ENCODE measurements around the gene NINJ1. TPM values are rescaled to one million over a fixed set of nuclear protein-coding genes. Genes with fewer than 3 reads are reported as not detected.

NINJ1 gene
- polyA plus RNA-seq, 1 experiment, result 53.9 TPM

- ChIA-PET POLR2A (no interaction called here), CTCF (no interaction called here)
- no peaks in the 10 kb centered on the region; the same call in 1 of the 2 replicates for H3K36me3 ChIP-seq (ENCODE audit: control insufficient read depth, insufficient read depth, low read length)
- TF ChIP-seq CTCF (IDR thresholded peaks at IDR 0.05; ENCODE audit: insufficient read depth, low read depth, low read length), result no peak
- 0 out of 2 replicates have a peak, but pooled peaks cover 1% of the 10 kb centered on the region for H3K27me3 ChIP-seq (ENCODE audit: control insufficient read depth, insufficient read depth, low read length)
- DNase-seq (ENCODE audit: low read depth), result no peak
- peak overlapping the region; percentile 84 for H3K4me3 ChIP-seq (ENCODE audit: low read depth, low read length)
Observed at GRCh38 chr9:93132287-93132927, 1.6 kb downstream of the NINJ1 start.

- Histone ChIP-seq H3K36me3 (ENCODE audit: control insufficient read depth, insufficient read depth, low read length) (no peaks in the 10 kb centered on the region; the same call in 1 of the 2 replicates), H3K27me3 (ENCODE audit: control insufficient read depth, insufficient read depth, low read length) (no peaks in the 10 kb centered on the region), H3K4me3 (ENCODE audit: low read depth, low read length) (no peak overlapping the region)
- DNase-seq (ENCODE audit: low read depth), result no peak
- no peak for TF ChIP-seq CTCF (IDR thresholded peaks at IDR 0.05; ENCODE audit: insufficient read depth, low read depth, low read length)
- CTCF ChIA-PET, result no interaction called here
- POLR2A ChIA-PET, result no interaction called here
Observed at GRCh38 chr9:93131599-93132286, 2.3 kb downstream of the NINJ1 start.

GRCh38 chr9:93130861-93131481, 3.1 kb downstream of the NINJ1 start:
- DNase-seq (ENCODE audit: low read depth), result no peak
- CTCF ChIA-PET, result interaction anchor here (3.4 kb wide), 1 partner anchor 22 kb away, joined by 20 read pairs; no protein-coding TSS in a partner anchor
- TF ChIP-seq CTCF (IDR thresholded peaks at IDR 0.05; ENCODE audit: insufficient read depth, low read depth, low read length), result no peak
- POLR2A ChIA-PET, result no interaction called here
- H3K4me3 ChIP-seq (ENCODE audit: low read depth, low read length), result no peak overlapping the region
- no peaks in the 10 kb centered on the region; the same call in 1 of the 2 replicates for H3K36me3 ChIP-seq (ENCODE audit: control insufficient read depth, insufficient read depth, low read length)
- H3K27me3 ChIP-seq (ENCODE audit: control insufficient read depth, insufficient read depth, low read length), result no peaks in the 10 kb centered on the region

- POLR2A ChIA-PET, result no interaction called here
- CTCF ChIA-PET, result interaction anchor here (0.6 to 3.4 kb wide), 2 partner anchors 12 to 21 kb away, joined by 3 to 20 read pairs; no protein-coding TSS in a partner anchor
- no peak for DNase-seq (ENCODE audit: low read depth)
- Histone ChIP-seq H3K27me3 (ENCODE audit: control insufficient read depth, insufficient read depth, low read length) (no peaks in the 10 kb centered on the region), H3K36me3 (ENCODE audit: control insufficient read depth, insufficient read depth, low read length) (peaks cover 1% of the 10 kb centered on the region; the same call in 1 of the 2 replicates), H3K4me3 (ENCODE audit: low read depth, low read length) (no peak overlapping the region)
- TF ChIP-seq CTCF (IDR thresholded peaks at IDR 0.05; ENCODE audit: insufficient read depth, low read depth, low read length), result no peak
Observed at GRCh38 chr9:93129691-93130500, 4.2 kb downstream of the NINJ1 start.
